GM10266 (cell line): ENCODE data around the gene PDX1.

ENCODE experiments used
- DNase-seq: peaks from one replicate; pipeline ENCODE4 v3.0.0; 2012; ENCODE audit errors: extremely low spot score
- CTCF ChIP-seq: IDR thresholded peaks from 2 replicates; pipeline ENCODE4 v1.5.1; 2012; ENCODE audit warnings: mild to moderate bottlenecking, low read depth; ENCODE audit not compliant: control insufficient read depth, insufficient read depth; ENCODE audit errors: missing control alignments

PDX1 gene

GRCh38 chr13:27919934-27920676, at the start of gene PDX1:
Gene PDX1 (plus strand): TSS chr13:27920000. CDS start chr13:27920139, 139 bp downstream.
- no peak for TF ChIP-seq CTCF
- no peak for DNase-seq

DNA sequence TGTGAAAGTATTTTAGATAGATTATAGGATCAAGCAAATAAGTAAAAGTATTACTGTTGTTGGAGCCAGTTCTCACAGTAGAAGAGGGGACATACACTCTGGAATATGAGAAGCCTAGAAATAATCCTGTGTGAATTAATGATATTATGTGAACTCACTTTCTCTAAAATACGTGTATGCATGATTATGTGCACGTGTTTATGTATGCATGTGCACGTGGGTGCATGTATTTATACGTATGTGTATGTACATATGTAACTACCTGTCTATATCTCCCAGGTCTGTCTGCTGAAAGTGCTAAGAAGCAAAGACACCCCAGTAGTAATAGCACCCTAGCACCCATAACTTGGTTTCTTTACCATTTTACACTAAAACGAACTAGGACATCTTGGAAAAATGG, 41.5 kb upstream of the PDX1 start:
- no peak for DNase-seq
- TF ChIP-seq CTCF = no peak

DNA sequence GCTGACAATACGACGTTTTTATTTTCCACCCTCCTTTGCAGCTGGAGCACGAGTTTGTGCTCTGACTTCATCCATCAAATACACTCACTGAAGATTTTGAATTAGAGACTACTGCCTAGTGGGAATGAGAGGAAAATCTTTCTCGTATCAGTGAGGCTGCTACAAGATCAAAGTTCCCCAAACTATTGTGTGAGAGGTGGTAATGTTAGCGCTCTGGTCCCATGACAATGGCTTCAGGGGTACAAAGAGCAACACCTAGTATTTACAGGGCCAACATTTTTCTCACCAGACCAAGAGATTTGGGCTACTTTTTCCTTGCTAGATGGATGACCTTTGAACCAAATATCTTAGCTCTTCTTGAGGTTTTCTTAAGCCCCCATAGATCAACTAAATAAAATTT, 30.3 kb upstream of the PDX1 start:
- no peak for DNase-seq
- TF ChIP-seq CTCF = no peak

DNA sequence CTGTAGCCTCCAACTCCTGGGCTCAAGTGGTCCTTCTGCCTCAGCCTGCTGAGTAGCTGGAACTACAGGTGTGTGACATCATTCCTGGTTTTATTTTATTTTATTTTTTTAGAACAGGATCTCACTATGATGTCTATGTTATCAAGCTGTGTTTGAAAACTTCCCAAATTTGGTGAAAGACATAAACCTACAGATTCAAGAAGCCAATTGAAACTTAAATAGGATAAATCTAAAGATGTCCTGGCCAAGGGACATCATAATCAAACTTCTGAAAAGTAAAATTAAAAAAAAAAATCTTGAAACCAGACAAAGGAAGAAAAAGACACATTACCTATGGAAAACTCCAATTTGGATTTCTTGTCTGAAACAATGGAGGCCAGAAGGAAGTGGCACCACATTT, 23.1 kb upstream of the PDX1 start:
- no peak for TF ChIP-seq CTCF
- no peak for DNase-seq

- TF ChIP-seq CTCF = no peak
- no peak for DNase-seq
Observed at GRCh38 chr13:27904719-27905118, 15.1 kb upstream of the PDX1 start.

DNA sequence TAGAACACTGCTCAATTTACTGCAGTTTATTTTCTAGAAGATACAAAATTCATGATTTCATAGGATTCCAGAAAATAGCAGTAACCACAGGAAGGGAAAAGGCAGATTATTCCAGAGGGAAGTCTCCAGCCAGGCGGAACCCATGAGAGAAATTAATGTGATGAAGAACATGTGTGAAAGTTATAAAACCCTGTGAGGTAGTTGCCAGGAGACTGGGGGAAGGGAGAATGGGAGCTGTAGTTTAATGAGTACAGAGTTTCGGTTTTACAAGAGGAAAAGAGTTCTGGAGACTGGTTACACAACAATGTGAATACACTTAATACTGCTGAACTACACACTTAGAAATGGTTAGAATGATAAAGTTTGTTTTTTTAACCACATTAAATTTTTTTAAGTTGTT, 14.2 kb upstream of the PDX1 start:
- TF ChIP-seq CTCF = no peak
- no peak for DNase-seq

DNA sequence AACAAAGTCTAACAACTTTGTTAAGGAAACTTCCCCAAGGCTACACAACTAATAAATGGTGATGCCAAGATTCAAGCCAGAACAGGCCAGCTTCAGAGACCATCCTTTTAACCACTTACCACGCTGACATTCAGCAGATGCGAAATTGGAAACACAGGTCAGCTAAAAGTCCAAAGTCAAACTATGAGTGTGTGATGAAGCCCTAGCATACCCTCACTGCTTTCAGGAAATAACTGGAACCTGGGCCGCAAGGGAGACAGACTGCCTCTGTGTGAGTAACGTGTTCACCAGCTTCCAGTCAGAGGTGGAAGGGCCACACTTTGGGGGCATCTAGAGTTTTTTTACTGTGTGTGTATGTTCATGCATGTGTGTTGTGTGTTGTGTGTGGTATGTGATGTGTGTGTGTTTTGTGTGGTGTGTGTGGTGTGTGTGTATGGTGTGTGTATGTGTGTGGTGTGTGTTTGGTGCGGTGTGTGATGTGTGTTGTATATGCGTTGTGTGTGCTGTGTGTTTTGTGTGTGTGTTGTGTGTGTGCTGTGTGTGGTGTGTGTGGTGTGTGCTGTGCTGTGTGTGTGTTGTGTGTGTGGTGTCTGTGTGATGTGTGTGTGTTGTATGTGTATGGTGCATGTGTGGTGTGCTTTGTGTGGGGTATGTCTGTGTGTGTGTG, 12.5 kb upstream of the PDX1 start:
- no peak for TF ChIP-seq CTCF
- no peak for DNase-seq
